GM19328 (cell line): ENCODE results near the gene MRPL51.
A peak's percentile ranks its signal among the peaks of the same experiment; 100 is the strongest.
"Not testable (repeated sequence)": the region's sequence is repeated elsewhere in the genome, so short reads cannot be mapped to it uniquely, and the experiment has no call there.

Experiments
- ATAC-seq: cut with Tn5 transposase; IDR thresholded peaks from one replicate; pipeline ENCODE4 v1.9.1; 2021; ENCODE audit warnings: mild to moderate bottlenecking, moderate library complexity; ENCODE audit not compliant: unreplicated experiment

The MRPL51 gene

GRCh38 chr12:6532051-6532926 is 39.2 kb upstream of the MRPL51 start:
- no peak for ATAC-seq

GRCh38 chr12:6530576-6531260 is 37.7 kb upstream of the MRPL51 start:
- no peak for ATAC-seq

- no peak for ATAC-seq
Observed at GRCh38 chr12:6529291-6529737, 36.3 kb upstream of the MRPL51 start.

- ATAC-seq: no peak
Observed at GRCh38 chr12:6528539-6529235, 35.6 kb upstream of the MRPL51 start.

- no peak for ATAC-seq
Observed at GRCh38 chr12:6527711-6528110, 34.6 kb upstream of the MRPL51 start.

- ATAC-seq: no peak
Observed at GRCh38 chr12:6526766-6527525, 33.9 kb upstream of the MRPL51 start.

GRCh38 chr12:6526201-6526600 is 33.1 kb upstream of the MRPL51 start:
- no peak for ATAC-seq

GRCh38 chr12:6524648-6525047 is 31.6 kb upstream of the MRPL51 start:
- no peak for ATAC-seq

- no peak for ATAC-seq
Observed at GRCh38 chr12:6523708-6524107, 30.6 kb upstream of the MRPL51 start.

- no peak for ATAC-seq
Observed at GRCh38 chr12:6522193-6522592, 29.1 kb upstream of the MRPL51 start.

- no peak for ATAC-seq
Observed at GRCh38 chr12:6520186-6520585, 27.1 kb upstream of the MRPL51 start.

GRCh38 chr12:6508087-6508486 is 15.0 kb upstream of the MRPL51 start:
- ATAC-seq: no peak

GRCh38 chr12:6507102-6507998 is 14.3 kb upstream of the MRPL51 start:
- no peak for ATAC-seq

GRCh38 chr12:6500466-6500865 is 7.4 kb upstream of the MRPL51 start:
- ATAC-seq: no peak

- not testable (repeated sequence) for ATAC-seq
Observed at GRCh38 chr12:6497291-6497690, 4.2 kb upstream of the MRPL51 start.

GRCh38 chr12:6494968-6495367 is 1.9 kb upstream of the MRPL51 start:
- ATAC-seq: no peak

- no peak for ATAC-seq
Observed at GRCh38 chr12:6494258-6494743, 1.2 kb upstream of the MRPL51 start.

GRCh38 chr12:6493497-6494257 is 615 bp upstream of the MRPL51 start, which contains the start of gene NCAPD2:
NCAPD2 (plus strand) TSS chr12:6494102; CDS start chr12:6495099, 997 bp downstream.
- ATAC-seq: peak; percentile 83

GRCh38 chr12:6490673-6491072 is 2.4 kb downstream of the MRPL51 start:
- ATAC-seq: not testable (repeated sequence)
